Endothelial cell of umbilical vein (primary cell): ENCODE data around the gene UBD. TPM values are rescaled to one million over a fixed set of nuclear protein-coding genes. Genes with fewer than 3 reads are reported as not detected.

ENCODE experiments used
- BruUV-seq: library from RNA; stranded (reverse); fragments of 400-500 nt; replicated peaks from 2 replicates; lab custom pipeline; 2021; lab: Mats Ljungman, UMichigan
- CTCF ChIA-PET: fragments of 300-600, 350-600 bp; sonication (Branson Sonifier 250); formaldehyde crosslinking; loops from one replicate; lab custom pipeline; 2021; ENCODE audit warnings: antibody characterized with exemption, inconsistent platforms; lab: Charles Lee
- POLR2A ChIA-PET: fragments of 300-600, 350-600 bp; sonication (Branson Sonifier 250); formaldehyde crosslinking; loops from one replicate; lab custom pipeline; 2021; ENCODE audit warnings: antibody characterized with exemption, inconsistent platforms; lab: Charles Lee
- DNase-seq: peaks from one replicate; pipeline ENCODE4 v3.0.0-alpha.2; 2011; ENCODE audit warnings: low read depth, low spot score
- FAIRE-seq: peaks from 2 replicates; lab custom pipeline; 2011; peaks lifted over from hg19 to GRCh38; lab: Jason Lieb, UNC
- H2AFZ ChIP-seq: 2 replicates; pipeline ENCODE4 v1.6.0; 2012; ENCODE audit warnings: low read depth, low read length, control low read depth, inconsistent platforms
- H3K27ac ChIP-seq: 2 replicates; pipeline ENCODE4 v1.5.1; 2011; ENCODE audit warnings: low read depth, mild to moderate bottlenecking, control low read depth, low read length, moderate library complexity; ENCODE audit not compliant: insufficient read depth
- H3K27me3 ChIP-seq, 2 experiments: 2 replicates each; pipeline versions ENCODE4 v1.6.0 to v1.6.1; 2011; ENCODE audit warnings: low read length in 2 of 2, mixed read lengths in 1 of 2; ENCODE audit not compliant: control insufficient read depth in 2 of 2, insufficient read depth in 2 of 2
- H3K36me3 ChIP-seq, 2 experiments: 2 replicates in 1 of 2; 3 replicates in 1 of 2; pipeline ENCODE4 v1.5.1; 2011; ENCODE audit warnings: low read length in 2 of 2, mild to moderate bottlenecking in 1 of 2, moderate library complexity in 1 of 2; ENCODE audit not compliant: control insufficient read depth in 2 of 2, insufficient read depth in 2 of 2; ENCODE audit errors: extremely low read depth in 1 of 2
- H3K4me1 ChIP-seq: 3 replicates; pipeline ENCODE4 v1.5.1; 2011; ENCODE audit warnings: mild to moderate bottlenecking, low read length; ENCODE audit not compliant: control insufficient read depth, insufficient read depth; ENCODE audit errors: extremely low read depth
- H3K4me2 ChIP-seq: 2 replicates; pipeline ENCODE4 v1.6.1; 2011; ENCODE audit warnings: low read length, control low read depth, mixed read lengths; ENCODE audit not compliant: insufficient read depth
- H3K4me3 ChIP-seq, 3 experiments: fragments of 200-600 bp in 1 of 3; sonication (generic), shearing (Covaris generic) in 1 of 3; replicated peaks in 1 of 3; 2 replicates each; pipeline ENCODE4 v1.5.1; 2011 to 2016; ENCODE audit warnings: control low read depth in 3 of 3, low read length in 3 of 3, mild to moderate bottlenecking in 2 of 3, inconsistent platforms in 1 of 3, low read depth in 1 of 3, moderate library complexity in 1 of 3; ENCODE audit not compliant: insufficient read depth in 1 of 3
- H3K79me2 ChIP-seq: 2 replicates; pipeline ENCODE4 v1.6.0; 2012; ENCODE audit warnings: low read length, inconsistent platforms; ENCODE audit not compliant: control insufficient read depth, insufficient read depth
- H3K9ac ChIP-seq: replicated peaks from 2 replicates; pipeline ENCODE3; 2011; ENCODE audit warnings: low read length, control low read depth; ENCODE audit not compliant: insufficient read depth; ENCODE audit errors: extremely low read depth
- H3K9me1 ChIP-seq: replicated peaks from 3 replicates; pipeline ENCODE4 v1.6.0; 2011; ENCODE audit warnings: mild to moderate bottlenecking, low read length; ENCODE audit not compliant: control insufficient read depth, insufficient read depth; ENCODE audit errors: extremely low read depth
- H3K9me3 ChIP-seq: replicated peaks from 2 replicates; pipeline ENCODE4 v1.5.1; 2012; ENCODE audit warnings: low read length, inconsistent platforms; ENCODE audit not compliant: control insufficient read depth, insufficient read depth
- H4K20me1 ChIP-seq: replicated peaks from 2 replicates; pipeline ENCODE3; 2011; ENCODE audit warnings: mild to moderate bottlenecking, low read length; ENCODE audit not compliant: control insufficient read depth, insufficient read depth; ENCODE audit errors: extremely low read depth
- CTCF ChIP-seq, 2 donors: IDR thresholded peaks; 1 replicate in 1 of 2; 2 replicates in 1 of 2; pipeline ENCODE4 v1.5.1; 2011; ENCODE audit warnings: low read length in 2 of 2, mild to moderate bottlenecking in 2 of 2, moderate library complexity in 2 of 2, control low read depth in 1 of 2, inconsistent platforms in 1 of 2, low read depth in 1 of 2; ENCODE audit not compliant: insufficient read depth in 1 of 2; ENCODE audit errors: extremely low read depth in 1 of 2
- EZH2 ChIP-seq: IDR thresholded peaks from 2 replicates; pipeline ENCODE4 v1.6.1; 2012; ENCODE audit warnings: borderline replicate concordance, low read depth, mild to moderate bottlenecking, moderate library complexity, low read length, inconsistent platforms; ENCODE audit not compliant: severe bottlenecking
- FOS ChIP-seq: IDR thresholded peaks from 2 replicates; pipeline ENCODE4 v1.6.1; 2011; ENCODE audit warnings: mild to moderate bottlenecking, low read length, moderate library complexity, borderline replicate concordance; ENCODE audit not compliant: insufficient read depth
- GATA2 ChIP-seq: IDR thresholded peaks from 2 replicates; pipeline ENCODE4 v1.7.0; 2011; ENCODE audit warnings: low read depth, mild to moderate bottlenecking, moderate library complexity, mixed read lengths, low read length; ENCODE audit not compliant: insufficient read length, insufficient read depth
- JUN ChIP-seq: IDR thresholded peaks from 2 replicates; pipeline ENCODE4 v1.6.1; 2011; ENCODE audit warnings: borderline replicate concordance, low read depth; ENCODE audit not compliant: insufficient read length, insufficient read depth
- MAX ChIP-seq: IDR thresholded peaks from 2 replicates; pipeline ENCODE4 v1.6.1; 2011; ENCODE audit not compliant: insufficient read depth, insufficient read length
- MYC ChIP-seq: IDR thresholded peaks from one replicate; pipeline ENCODE4 v1.6.1; 2011; ENCODE audit warnings: mild to moderate bottlenecking, low read depth, low read length
- POLR2A ChIP-seq: IDR thresholded peaks from 2 replicates; pipeline ENCODE4 v1.6.1; 2012; ENCODE audit warnings: low read depth, mild to moderate bottlenecking, control low read depth, low read length
- POLR2AphosphoS5 ChIP-seq: IDR thresholded peaks from 2 replicates; pipeline ENCODE4 v1.6.1; 2012; ENCODE audit warnings: low read depth, mild to moderate bottlenecking, control low read depth, low read length, moderate library complexity; ENCODE audit not compliant: insufficient read depth
- dilution Hi-C: fragments of 300-500 bp; cut with MboI; formaldehyde crosslinking; loops from one replicate; pipeline ENCODE4 v1.15.0; 2019; ENCODE audit warnings: low sequenced_read_pairs; ENCODE audit not compliant: extremely low pct_ligation_motif_present
- intact Hi-C: fragments of 100-400 bp; cut with micrococcal nuclease; formaldehyde crosslinking; loops from one replicate; pipeline ENCODE4 v1.10.0; 2022
- polyA plus RNA-seq, 4 experiments: library from polyadenylated mRNA; depleted of rRNA in 3 of 4; stranded (reverse) in 3 of 4; unstranded in 1 of 4; fragments of >200 nt; gene quantifications; 2 replicates each; pipeline versions ENCODE4 v1.2.1 to v1.2.3, GENCODE V29; 2011 to 2012; ENCODE audit warnings: missing spikeins in 1 of 4
- total RNA-seq: library from RNA; stranded (reverse); gene quantifications from 2 replicates; pipeline ENCODE4 v1.2.3, GENCODE V29; 2021

UBD gene
- total and polyA plus RNA-seq, 2 donors (not counting 3 experiments of a cell fraction or from before 2014, with no cell fraction given), result 0.10 to 0.31 TPM

- FAIRE-seq, result no peak
- TF ChIP-seq FOS, result no peak
- TF ChIP-seq POLR2AphosphoS5, result no peak
- TF ChIP-seq POLR2A, result no peak
- TF ChIP-seq MYC, result no peak
- Histone ChIP-seq H3K79me2 (no peaks in the 10 kb centered on the region), H3K9me1 (no peaks in the 10 kb centered on the region), H3K36me3 (no peaks in the 10 kb centered on the region), H4K20me1 (no peaks in the 10 kb centered on the region), H3K27ac (no peak overlapping the region), H3K9ac (no peak overlapping the region), H3K9me3 (no peaks in the 10 kb centered on the region), H3K27me3 (no peaks in the 10 kb centered on the region), H3K4me1 (no peaks in the 10 kb centered on the region), H2AFZ (no peak overlapping the region), H3K4me2 (no peak overlapping the region), H3K4me3 (no peak overlapping the region)
- no TSS peak for BruUV-seq
- CTCF ChIA-PET, result no interaction called here
- intact Hi-C loops, result no loop called here
- dilution Hi-C loops, result no loop called here
- DNase-seq, result no peak
- POLR2A ChIA-PET, result no interaction called here
These were observed 39.3 kb downstream of the UBD start for GRCh38 chr6:29520232-29520631.

GRCh38 chr6:29519291-29520010, 40.1 kb downstream of the UBD start:
- CTCF ChIA-PET, result no interaction called here
- Histone ChIP-seq H3K27ac (no peak overlapping the region), H3K4me1 (no peaks in the 10 kb centered on the region), H3K9ac (no peak overlapping the region), H3K4me3 (no peak overlapping the region), H3K36me3 (no peaks in the 10 kb centered on the region), H3K79me2 (no peaks in the 10 kb centered on the region), H2AFZ (no peak overlapping the region), H3K9me1 (no peaks in the 10 kb centered on the region), H4K20me1 (no peaks in the 10 kb centered on the region), H3K9me3 (no peaks in the 10 kb centered on the region), H3K4me2 (no peak overlapping the region), H3K27me3 (no peaks in the 10 kb centered on the region)
- no peak for DNase-seq
- no peak for TF ChIP-seq JUN
- no peak for TF ChIP-seq POLR2AphosphoS5
- no peak for TF ChIP-seq POLR2A
- TF ChIP-seq MAX, result no peak
- TF ChIP-seq MYC, result no peak
- no peak for TF ChIP-seq CTCF (IDR thresholded peaks at IDR 0.05; ENCODE audit: extremely low read depth in 1 of 2, insufficient read depth in 1 of 2, low read depth in 1 of 2, low read length in 2 of 2)
- TF ChIP-seq EZH2, result no peak
- TF ChIP-seq FOS, result no peak
- TF ChIP-seq GATA2, result no peak
- FAIRE-seq, result no peak
- POLR2A ChIA-PET, result no interaction called here
- no TSS peak for BruUV-seq
- dilution Hi-C loops, result no loop called here
- intact Hi-C loops, result no loop called here
